Spleen (tissue), 7 donors: ENCODE results near the gene KLHL18.

Experiments used
- POLR2A ChIP-seq, 3 donors: fragments of 450-650 bp; IDR thresholded peaks; one replicate each; pipeline ENCODE4 v1.5.1; 2017; ENCODE audit warnings: antibody characterized with exemption in 3 of 3, mild to moderate bottlenecking in 1 of 3
- TF ChIP-seq, protein P1 (sequence below), 11 experiments: fragments of 200-600 bp in 7 of 11; fragments of 450-650 bp in 4 of 11; sonication (generic) in 4 of 11; IDR thresholded peaks in 8 of 11; conservative IDR thresholded peaks in 3 of 11; 1 replicate in 7 of 11; 2 replicates in 4 of 11; pipeline versions ENCODE4 v1.4.0 to v1.8.0; 2016 to 2021; ENCODE audit warnings: antibody characterized with exemption in 11 of 11, inconsistent platforms in 4 of 11, mild to moderate bottlenecking in 1 of 11
- donor health status: DM: no; HTN: no; CAD: no; lungs with moderate emphysema.
- donor health status: DM: no; HTN: no; CAD: no.
- donor health status: DM: no; HTN: no; CAD: no.

- no peak for TF ChIP-seq POLR2A (IDR thresholded peaks at IDR 0.05)
- TF ChIP-seq, protein P1, sequence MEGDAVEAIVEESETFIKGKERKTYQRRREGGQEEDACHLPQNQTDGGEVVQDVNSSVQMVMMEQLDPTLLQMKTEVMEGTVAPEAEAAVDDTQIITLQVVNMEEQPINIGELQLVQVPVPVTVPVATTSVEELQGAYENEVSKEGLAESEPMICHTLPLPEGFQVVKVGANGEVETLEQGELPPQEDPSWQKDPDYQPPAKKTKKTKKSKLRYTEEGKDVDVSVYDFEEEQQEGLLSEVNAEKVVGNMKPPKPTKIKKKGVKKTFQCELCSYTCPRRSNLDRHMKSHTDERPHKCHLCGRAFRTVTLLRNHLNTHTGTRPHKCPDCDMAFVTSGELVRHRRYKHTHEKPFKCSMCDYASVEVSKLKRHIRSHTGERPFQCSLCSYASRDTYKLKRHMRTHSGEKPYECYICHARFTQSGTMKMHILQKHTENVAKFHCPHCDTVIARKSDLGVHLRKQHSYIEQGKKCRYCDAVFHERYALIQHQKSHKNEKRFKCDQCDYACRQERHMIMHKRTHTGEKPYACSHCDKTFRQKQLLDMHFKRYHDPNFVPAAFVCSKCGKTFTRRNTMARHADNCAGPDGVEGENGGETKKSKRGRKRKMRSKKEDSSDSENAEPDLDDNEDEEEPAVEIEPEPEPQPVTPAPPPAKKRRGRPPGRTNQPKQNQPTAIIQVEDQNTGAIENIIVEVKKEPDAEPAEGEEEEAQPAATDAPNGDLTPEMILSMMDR (IDR thresholded peaks at IDR 0.05 in 8 of 11, conservative IDR thresholded peaks at IDR 0.05 in 3 of 11) = no peak
Measured at GRCh38 chr3:47380026-47380600, 97.4 kb downstream of the KLHL18 start.
